NCI-H748 treated with DMSO at 0.1 percent for 48 hours (cell line): ENCODE data around the gene NEU2.
"Not testable (repeated sequence)": the region's sequence is repeated elsewhere in the genome, so short reads cannot be mapped to it uniquely, and the experiment has no call there.

ENCODE experiments used
- DNase-seq: peaks from one replicate; lab custom pipeline; 2025; lab: John Stamatoyannopoulos, UW

The NEU2 gene

GRCh38 chr2:233034091-233034882, 1.8 kb downstream of the NEU2 start:
- no peak for DNase-seq

DNA sequence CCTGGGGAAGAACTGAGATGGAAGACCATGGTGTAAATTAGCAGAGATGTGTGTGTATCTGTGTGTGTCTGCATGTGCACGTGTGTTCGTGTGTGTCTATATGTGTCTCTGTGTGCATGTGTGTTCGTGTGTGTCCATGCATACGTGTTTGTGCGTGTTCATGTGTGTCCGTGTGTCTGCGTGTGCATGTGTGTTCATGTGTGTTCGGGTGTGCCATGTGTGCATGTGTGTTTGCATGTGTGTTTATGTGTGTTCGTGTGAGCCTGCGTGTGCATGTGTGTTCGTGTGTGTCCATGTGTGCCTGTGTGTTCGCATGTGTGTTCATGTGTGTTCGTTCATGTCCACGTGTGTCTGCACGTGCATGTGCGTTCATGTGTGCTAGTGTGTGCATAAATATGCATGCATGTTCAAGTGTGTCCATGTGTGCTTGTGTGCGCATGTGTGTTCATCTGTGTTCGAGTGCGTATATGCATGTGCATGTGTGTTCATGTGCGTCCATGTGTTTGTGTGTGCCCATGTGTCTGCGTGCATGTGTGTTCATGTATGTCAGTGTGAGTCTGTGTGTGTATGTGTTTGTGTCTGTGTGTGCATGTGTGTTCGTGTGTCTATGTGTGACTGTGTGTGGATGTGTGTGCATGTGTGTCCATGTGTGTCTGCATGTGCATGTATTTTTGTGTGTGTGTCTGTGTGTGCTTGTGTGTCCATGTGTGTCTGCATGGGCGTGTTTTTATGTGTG, 3.1 kb downstream of the NEU2 start:
- no peak for DNase-seq

- DNase-seq: no peak
Observed at GRCh38 chr2:233036162-233036838, 3.8 kb downstream of the NEU2 start.

DNA sequence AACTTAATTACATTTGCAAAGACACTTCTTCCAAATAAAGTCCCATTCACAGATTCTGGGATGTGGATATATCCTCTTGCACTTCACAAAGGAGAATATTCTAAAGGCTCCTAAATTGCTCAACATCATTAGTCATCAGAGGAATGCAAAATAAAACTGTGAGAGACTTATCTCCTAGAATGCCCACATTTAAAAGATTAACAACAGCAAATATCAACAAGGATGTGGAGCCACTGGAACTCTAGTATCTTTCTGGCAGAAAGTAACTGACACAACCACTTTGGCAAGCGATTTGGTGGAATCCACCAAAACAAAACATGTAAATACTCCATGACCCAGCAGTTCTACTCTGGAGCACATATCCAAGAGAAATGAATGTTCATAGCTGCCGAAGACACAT, 4.6 kb downstream of the NEU2 start:
- DNase-seq: no peak

- no peak for DNase-seq
Observed at GRCh38 chr2:233039212-233039845, 6.9 kb downstream of the NEU2 start.

- no peak for DNase-seq
Observed at GRCh38 chr2:233039846-233040530, 7.5 kb downstream of the NEU2 start.

DNA sequence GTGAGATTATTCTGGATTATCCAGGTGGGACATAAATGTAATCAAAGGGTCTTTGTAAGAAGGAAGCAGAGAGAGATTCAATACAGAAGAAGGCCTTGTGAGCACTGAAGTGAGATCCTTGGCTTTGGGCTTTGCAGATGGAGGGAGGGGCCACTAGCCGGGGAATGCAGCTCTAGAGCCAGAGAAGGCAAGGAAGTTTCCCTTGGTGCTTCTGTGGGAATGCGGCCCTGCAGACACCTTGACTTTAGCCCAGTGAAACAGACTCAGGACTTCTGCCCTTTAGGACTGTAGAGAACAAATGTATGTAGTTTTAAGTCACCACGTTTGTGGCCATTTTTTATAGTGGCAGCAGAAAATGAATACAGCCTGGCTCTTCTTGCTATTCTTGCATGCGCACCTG, 8.1 kb downstream of the NEU2 start:
- DNase-seq: no peak

DNA sequence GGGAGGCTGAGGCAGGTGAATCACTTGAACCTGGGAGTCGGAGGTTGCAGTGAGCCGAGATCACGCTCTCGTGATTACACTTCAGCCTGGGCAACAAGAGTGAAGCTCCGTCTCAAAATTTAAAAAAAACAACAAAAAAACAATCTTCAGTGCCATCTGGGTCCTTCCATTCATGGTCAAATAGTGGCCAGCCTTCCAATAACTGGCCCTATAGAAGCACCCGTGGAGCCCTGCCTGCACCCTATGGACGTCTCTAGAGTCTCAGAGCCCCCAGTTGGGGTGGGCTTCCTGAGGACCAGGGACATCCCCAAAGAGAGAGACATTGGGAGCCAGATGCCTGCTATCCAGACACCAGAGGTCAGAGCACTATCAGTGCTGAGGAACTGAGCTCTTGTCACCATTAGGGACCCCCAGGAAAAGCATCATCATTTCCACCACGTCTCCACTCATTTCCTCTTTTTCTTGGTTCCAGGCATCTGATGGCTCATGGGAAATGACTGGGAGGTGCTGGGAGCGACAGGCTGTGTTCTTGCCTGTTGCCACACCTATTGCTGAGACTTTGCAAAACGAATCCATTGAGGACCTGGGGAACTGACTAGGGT, 9.4 kb downstream of the NEU2 start:
- no peak for DNase-seq

DNA sequence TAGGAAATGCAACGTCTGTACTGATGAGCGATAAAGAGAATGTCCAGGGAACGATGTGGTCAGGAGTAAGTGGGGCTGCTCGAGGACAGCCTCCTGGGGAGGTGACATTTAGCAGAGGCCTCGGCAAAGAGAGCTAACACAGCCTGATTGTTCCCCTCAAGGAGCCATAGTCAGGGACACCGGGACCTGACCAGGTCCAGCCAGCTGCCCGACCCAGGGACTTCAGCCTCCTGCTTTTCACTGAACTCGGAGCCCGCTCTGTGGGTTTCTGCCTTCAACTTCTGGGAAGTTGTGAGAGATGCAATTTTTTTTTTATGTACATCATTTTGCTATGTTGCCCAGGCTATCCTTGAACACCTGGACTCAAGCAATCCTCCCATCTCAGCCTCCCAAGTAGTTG, 10.1 kb downstream of the NEU2 start:
- no peak for DNase-seq

DNA sequence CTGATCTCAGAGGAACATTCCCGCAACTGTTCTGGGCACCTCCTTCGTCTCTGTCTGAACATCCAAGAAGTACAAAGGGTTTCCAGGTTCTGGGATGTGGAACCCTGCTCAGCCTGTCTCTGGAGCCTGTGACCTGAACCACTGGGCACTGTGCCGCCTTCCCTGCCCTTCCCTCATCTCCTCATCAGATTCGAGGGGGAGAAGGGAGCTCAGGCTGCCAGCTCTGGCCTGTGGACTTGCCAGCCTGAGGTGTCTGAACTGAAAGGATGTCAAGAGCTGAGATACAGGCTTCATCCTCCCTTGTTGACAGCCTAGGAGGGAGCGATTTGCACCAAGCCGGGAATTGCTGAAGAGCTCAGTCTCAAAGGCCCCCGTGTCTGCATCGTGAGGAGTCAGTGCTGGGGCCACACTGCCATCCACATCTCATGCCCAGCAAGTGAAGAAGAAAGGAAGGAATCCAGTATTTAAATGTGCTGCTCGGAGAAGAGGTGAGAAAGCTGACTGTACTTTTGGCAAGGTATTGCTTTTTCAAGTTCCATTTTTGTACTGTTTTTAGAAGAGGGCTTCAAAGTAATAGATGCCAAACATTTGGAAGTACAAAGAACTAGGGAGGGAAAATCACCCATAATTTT, 12.6 kb downstream of the NEU2 start:
- DNase-seq: no peak

- DNase-seq: no peak
Observed at GRCh38 chr2:233047206-233047605, 14.7 kb downstream of the NEU2 start.

- no peak for DNase-seq
Observed at GRCh38 chr2:233047667-233048066, 15.2 kb downstream of the NEU2 start.

GRCh38 chr2:233048569-233049193, 16.2 kb downstream of the NEU2 start:
- no peak for DNase-seq

- DNase-seq: no peak
Observed at GRCh38 chr2:233049194-233049761, 16.8 kb downstream of the NEU2 start.

DNA sequence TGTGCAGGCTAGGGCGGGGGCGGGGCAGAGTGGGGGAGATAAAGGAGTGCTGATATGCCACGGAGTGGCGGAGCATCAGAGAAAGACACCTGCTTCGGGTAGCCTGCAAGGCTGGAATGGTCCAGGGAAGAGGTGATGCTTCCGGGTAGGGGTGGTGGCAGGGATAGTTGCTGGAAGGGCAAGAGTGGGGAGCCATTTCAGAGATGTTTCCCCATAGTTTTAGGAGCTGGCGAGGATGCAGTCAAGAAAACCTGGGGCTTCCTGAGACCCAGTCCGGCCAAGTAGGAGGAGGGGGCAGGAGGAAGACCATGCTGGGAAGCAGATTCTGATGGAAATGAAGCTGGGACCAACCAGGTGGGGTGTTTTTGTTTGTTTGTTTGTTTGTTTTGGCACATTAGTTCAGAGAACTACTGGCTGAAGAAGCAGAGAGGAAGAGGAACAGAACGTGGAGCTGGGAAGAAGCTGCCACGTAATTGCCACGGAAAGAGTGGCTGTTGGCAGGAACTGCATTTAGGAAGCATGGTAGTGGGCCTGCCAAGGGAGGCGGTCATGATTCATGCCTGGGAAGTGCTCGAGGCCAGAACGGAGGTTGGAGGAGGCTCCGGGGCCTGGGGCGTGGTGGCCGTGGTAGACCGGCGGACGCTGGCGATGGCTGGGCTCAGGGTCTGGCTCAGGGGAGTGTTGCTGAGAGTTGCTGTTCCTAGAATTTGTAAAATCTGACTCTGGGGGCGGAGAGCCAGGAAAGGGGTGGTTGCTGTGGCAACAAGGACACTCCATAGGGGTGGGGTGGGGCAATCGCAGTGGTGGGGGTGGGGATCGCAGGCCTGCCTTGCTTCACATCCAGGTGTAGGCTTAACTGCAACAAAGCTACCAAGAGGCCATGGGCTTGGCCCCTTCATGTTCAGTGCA, 19.0 kb downstream of the NEU2 start:
- no peak for DNase-seq

GRCh38 chr2:233052517-233052916, 20.0 kb downstream of the NEU2 start:
- DNase-seq: not testable (repeated sequence)

DNA sequence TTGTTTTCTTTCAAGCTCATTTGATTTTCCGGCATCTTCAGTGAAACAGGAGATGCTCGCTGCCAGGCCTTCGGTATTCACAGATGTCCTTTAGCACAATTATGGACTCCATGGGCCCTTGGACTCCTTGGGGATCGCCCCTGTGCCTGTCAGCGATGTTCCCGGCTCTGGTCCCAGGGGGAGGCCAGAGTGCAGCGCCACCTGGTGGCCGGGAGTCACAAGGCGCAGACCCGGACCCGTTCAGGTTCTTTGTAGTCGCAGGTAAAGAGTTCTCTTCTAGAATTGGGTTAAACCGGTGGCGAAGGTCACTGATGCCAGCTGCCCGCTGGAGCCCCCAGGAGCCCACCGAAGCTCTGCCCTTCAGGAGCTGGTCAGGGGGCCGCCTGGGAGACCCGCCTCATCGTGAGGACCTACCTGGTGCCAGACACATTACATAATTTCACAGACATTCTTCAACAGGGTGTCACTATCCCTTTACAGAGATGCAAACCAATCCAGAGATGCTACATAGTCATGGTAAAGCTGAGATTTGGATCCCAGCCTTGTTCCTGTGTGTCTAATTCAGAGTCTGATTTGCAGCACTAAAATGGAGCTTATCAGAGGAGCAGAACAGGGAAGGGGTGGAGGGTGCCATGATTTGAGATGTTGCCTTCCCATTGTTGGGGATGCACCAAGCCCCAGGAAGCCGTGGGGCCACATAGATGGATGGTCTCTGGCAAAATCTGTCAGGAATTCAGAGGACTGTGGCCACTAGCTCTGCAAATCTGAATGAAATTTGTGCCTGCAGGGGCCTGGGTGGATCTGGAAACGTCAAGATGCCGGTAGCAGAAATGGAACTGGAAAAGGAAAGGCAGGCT, 21.7 kb downstream of the NEU2 start:
- DNase-seq: peak; percentile 58

DNA sequence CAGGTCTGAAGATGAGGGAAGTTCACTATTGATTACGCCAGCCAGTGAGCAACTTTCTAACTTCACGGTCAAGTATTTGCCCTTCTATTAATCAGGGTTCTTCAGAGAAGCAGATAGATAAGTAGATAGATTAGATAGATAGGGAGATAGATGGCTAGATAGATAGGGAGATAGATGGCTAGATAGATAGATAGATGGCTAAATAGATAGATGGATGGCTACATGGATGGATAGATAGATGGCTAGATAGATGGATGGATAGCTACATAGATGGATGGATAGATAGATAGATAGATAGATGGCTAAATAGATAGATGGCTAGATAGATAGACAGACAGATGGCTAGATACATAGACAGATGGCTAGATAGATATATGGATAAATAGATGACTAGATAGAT, 22.9 kb downstream of the NEU2 start:
- no peak for DNase-seq
